ENCODE data around the gene USP11.

The USP11 gene

DNA sequence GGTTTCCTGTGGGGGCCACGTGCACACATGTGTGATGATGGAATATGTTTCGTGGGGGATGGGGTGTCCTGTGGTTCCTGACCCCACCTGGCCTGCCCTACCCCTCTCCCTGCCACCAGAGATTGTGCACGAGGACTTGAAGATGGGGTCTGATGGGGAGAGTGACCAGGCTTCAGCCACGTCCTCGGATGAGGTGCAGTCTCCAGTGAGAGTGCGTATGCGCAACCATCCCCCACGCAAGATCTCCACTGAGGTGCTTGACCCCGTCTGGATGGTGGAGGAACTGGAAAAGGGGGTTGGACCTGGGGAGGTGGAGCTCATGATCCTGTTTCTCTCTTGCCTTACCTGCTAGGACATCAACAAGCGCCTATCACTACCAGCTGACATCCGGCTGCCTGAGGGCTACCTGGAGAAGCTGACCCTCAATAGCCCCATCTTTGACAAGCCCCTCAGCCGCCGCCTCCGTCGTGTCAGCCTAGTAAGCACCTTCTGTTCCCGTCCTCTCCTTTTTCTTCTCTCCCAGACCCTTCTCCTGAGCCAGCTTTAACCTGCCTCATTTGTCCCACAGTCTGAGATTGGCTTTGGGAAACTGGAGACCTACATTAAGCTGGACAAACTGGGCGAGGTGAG is 8.4 kb upstream of the USP11 start:
- DNase-seq (ENCODE audit: low read depth): no peak
- H3K4me3 ChIP-seq (ENCODE audit: low read length): no peak overlapping the region
- TF ChIP-seq, protein P1, sequence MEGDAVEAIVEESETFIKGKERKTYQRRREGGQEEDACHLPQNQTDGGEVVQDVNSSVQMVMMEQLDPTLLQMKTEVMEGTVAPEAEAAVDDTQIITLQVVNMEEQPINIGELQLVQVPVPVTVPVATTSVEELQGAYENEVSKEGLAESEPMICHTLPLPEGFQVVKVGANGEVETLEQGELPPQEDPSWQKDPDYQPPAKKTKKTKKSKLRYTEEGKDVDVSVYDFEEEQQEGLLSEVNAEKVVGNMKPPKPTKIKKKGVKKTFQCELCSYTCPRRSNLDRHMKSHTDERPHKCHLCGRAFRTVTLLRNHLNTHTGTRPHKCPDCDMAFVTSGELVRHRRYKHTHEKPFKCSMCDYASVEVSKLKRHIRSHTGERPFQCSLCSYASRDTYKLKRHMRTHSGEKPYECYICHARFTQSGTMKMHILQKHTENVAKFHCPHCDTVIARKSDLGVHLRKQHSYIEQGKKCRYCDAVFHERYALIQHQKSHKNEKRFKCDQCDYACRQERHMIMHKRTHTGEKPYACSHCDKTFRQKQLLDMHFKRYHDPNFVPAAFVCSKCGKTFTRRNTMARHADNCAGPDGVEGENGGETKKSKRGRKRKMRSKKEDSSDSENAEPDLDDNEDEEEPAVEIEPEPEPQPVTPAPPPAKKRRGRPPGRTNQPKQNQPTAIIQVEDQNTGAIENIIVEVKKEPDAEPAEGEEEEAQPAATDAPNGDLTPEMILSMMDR (IDR thresholded peaks at IDR 0.05; ENCODE audit: insufficient read depth, low read depth, low read length, missing control alignments): no peak

DNA sequence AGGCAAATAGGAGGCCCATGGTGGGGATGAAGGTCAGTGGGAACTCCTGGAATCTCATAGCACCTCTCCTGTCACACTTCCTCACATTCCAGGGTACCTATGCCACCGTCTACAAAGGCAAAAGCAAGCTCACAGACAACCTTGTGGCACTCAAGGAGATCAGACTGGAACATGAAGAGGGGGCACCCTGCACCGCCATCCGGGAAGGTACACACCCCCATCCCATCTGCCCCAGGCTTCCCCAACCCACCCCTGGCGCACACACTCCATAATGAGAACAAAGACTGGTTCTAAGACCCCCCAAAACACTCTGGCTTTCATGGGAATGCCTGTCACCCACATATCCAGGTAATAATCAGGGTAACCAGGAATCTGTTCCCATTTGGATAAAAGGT is 7.9 kb upstream of the USP11 start:
- TF ChIP-seq, protein P1 (IDR thresholded peaks at IDR 0.05; ENCODE audit: insufficient read depth, low read depth, low read length, missing control alignments): no peak
- DNase-seq (ENCODE audit: low read depth): no peak
- no peak overlapping the region for H3K4me3 ChIP-seq (ENCODE audit: low read length)

DNA sequence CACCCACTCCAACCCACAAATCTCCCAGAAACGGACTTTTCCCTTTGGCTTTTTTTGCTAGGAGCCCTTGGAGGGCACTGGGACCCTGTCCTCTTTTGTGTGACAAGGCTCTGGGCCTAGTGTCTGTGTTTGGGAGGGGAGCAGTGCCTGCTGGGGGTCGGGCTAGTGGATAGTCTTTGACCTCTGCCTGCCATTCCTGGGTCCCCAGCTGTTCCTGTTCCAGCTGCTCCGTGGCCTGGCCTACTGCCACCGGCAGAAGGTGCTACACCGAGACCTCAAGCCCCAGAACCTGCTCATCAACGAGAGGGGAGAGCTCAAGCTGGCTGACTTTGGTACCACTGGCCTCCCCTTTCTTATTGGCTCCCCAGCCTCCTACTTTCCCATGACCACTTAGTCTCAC is 6.7 kb upstream of the USP11 start:
- DNase-seq (ENCODE audit: low read depth): no peak
- TF ChIP-seq, protein P1 (IDR thresholded peaks at IDR 0.05; ENCODE audit: insufficient read depth, low read depth, low read length, missing control alignments): no peak
- H3K4me3 ChIP-seq (ENCODE audit: low read length): no peak overlapping the region

DNA sequence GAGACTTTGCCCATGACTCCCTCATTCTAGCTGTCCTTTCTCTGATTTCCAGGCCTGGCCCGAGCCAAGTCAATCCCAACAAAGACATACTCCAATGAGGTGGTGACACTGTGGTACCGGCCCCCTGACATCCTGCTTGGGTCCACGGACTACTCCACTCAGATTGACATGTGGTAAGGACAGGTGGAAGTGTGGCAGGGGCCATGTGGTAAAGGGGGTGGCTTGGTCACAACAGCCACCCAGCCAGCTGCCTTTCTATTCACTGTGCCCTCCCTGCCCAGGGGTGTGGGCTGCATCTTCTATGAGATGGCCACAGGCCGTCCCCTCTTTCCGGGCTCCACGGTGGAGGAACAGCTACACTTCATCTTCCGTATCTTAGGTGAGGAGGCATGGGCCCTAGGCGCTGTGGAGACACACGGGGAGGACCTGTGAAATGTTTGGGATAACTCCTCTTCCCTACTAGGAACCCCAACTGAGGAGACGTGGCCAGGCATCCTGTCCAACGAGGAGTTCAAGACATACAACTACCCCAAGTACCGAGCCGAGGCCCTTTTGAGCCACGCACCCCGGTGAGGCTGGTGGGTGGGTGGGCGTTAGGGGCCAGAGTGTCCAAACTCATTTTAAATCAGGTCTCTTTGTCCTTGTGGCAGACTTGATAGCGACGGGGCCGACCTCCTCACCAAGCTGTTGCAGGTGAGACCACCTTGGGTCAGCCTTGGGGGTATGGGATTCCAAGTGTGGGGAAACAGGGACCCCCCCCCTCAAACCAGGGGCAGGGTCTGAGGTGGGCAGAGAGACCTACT is 6.1 kb upstream of the USP11 start:
- no peak for DNase-seq (ENCODE audit: low read depth)
- TF ChIP-seq, protein P1 (IDR thresholded peaks at IDR 0.05; ENCODE audit: insufficient read depth, low read depth, low read length, missing control alignments): no peak
- H3K4me3 ChIP-seq (ENCODE audit: low read length): no peak overlapping the region

DNA sequence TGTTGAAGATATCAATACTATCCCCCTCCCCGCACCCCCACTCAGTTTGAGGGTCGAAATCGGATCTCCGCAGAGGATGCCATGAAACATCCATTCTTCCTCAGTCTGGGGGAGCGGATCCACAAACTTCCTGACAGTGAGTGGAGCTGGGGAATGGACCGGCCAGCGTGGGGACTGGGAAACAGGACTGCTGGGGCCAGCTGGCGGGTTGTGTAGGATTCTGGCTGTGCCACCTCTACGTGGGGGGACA is 5.5 kb upstream of the USP11 start:
- TF ChIP-seq, protein P1 (IDR thresholded peaks at IDR 0.05; ENCODE audit: insufficient read depth, low read depth, low read length, missing control alignments): no peak
- no peak overlapping the region for H3K4me3 ChIP-seq (ENCODE audit: low read length)
- DNase-seq (ENCODE audit: low read depth): no peak

DNA sequence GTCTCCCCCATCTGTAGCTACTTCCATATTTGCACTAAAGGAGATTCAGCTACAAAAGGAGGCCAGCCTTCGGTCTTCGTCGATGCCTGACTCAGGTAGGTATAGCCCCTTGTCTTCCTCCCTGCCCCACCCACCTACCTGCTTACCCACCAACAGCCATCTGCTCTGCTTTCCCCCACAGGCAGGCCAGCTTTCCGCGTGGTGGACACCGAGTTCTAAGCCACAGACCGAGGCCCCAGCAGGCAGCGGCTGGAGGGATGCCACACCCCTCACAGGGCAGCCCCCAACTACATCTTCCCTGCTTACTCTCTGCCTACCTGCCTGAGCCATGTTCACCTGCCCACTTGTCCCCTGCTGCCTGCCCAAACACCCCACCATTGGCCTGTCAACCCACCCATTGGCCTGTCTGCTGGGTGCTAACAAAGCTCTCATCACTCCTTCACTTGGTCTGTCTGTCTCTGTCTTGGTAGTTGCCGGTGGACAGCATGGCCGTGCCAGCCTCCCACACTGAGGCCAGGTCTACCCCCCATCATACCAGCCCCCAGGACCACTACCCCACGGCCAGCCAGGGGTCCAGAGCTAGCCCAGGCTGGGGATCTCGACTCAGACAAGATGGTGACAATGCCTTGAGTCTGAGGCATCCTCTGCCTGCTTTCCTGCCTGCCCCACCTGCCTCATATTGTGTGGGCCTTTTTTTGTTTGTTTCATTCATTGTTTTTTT is 4.1 kb upstream of the USP11 start:
- no peak for DNase-seq (ENCODE audit: low read depth)
- TF ChIP-seq, protein P1 (IDR thresholded peaks at IDR 0.05; ENCODE audit: insufficient read depth, low read depth, low read length, missing control alignments): no peak
- no peak overlapping the region for H3K4me3 ChIP-seq (ENCODE audit: low read length)

Data from epithelial cell of esophagus (primary cell).